ENCODE data around the gene MED29. TPM values are rescaled to one million over a fixed set of nuclear protein-coding genes. Genes with fewer than 3 reads are reported as not detected.

MED29 gene
- total and polyA plus RNA-seq, 2 of the 4 experiments (the other 2 are of a cell fraction), result 17.6 to 28.8 TPM

DNA sequence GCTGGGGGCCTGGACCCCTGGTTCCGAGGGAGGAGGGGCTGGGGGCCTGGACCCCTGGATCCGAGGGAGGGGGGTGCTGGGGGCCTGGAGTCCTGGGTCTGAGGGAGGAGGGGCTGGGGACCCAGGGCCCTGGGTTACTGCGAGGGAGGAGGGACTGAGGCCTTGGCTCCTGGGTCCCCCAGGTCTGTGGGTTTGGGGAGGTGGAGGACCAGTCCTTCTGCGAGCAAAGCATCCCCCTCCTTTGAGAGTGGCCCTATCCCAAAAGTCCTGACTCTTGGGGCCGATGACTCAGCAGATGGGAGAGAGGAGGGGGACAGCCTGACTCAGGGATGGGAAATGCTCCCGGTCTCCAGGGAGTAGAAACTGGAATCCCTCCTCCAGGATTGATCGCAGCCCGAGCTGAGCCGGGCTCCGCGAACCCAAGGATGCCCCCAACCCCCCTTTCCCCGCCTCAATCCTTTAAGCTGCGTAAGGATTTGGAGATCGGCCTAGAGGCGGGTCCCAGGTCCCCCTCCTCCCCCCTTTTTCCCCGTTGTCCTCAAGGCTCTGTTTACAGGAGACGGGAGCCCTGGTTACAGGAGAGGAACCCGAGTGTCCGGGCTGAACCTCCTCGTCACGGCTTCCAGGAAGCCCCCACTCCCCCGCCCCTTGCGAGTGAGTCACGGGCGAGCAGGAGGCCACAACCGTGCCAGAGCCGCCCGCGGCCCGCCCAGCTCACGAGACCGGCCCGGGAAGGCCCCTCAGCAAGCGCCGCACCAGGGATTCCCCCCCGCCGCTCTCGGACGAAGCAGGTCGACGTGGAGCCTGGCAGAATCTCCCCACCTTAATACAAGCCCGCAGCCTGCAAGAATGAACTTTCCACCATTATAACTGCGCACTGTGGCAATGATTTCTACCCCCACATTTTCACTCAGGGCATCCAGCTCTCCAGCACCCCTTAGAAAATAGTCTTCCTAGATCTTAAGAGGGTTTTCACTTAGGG is 12.4 kb downstream of the MED29 start:
- Histone ChIP-seq H2BK5ac (ENCODE audit: low read depth, low read length, poor library complexity, severe bottlenecking) (peak overlapping the region; percentile 94), H2BK15ac (ENCODE audit: low read depth, low read length) (peak overlapping the region; percentile 95; the same call in 2 of the 3 replicates), H3K9ac (ENCODE audit: low read depth, low read length) (peak overlapping the region; percentile 82), H3K27ac (ENCODE audit: insufficient read depth, low read length) (peak overlapping the region; percentile 95), H2AK5ac (ENCODE audit: low read depth, low read length) (peak overlapping the region; percentile 97), H4K8ac (ENCODE audit: low read depth in 2 of 2, low read length in 2 of 2) (peak overlapping the region; percentile 86 to 90), H3K56ac (ENCODE audit: extremely low read depth, insufficient read depth, low read length) (peak overlapping the region; percentile 96), H2BK20ac (ENCODE audit: low read depth, low read length) (peak overlapping the region; percentile 85), H4K91ac (ENCODE audit: insufficient read depth, low read depth, low read length) (peak overlapping the region; percentile 99), H3K4me2 (ENCODE audit: low read depth, low read length) (peak overlapping the region; percentile 87), H3K4me1 (ENCODE audit: control insufficient read depth, insufficient read depth, low read length) (peaks cover 26% of the 10 kb centered on the region), H3K79me1 (ENCODE audit: low read depth in 1 of 2, low read length in 2 of 2) (peaks cover 0 to 42% of the 10 kb centered on the region in 2 experiments; a peak in 2 of 4 replicates), H3K27me3 (ENCODE audit: control insufficient read depth, insufficient read depth, low read length) (no peaks in the 10 kb centered on the region), H3K18ac (ENCODE audit: low read depth, low read length) (peak overlapping the region; percentile 96), H3K4me3 (ENCODE audit: insufficient read depth, low read depth, low read length) (peak overlapping the region; percentile 29), H3K14ac (replicated peaks; ENCODE audit: low read depth, low read length) (peak overlapping the region; percentile 95), H2AK9ac (replicated peaks; ENCODE audit: low read depth, low read length, poor library complexity) (peak overlapping the region; percentile 100), H3K9me1 (ENCODE audit: insufficient read depth, low read length) (peaks cover 10% of the 10 kb centered on the region), H3K36me3 (ENCODE audit: control insufficient read depth, insufficient read depth, low read length) (peaks cover 11% of the 10 kb centered on the region), H4K5ac (ENCODE audit: low read depth, low read length) (peak overlapping the region; percentile 95), H2BK120ac (ENCODE audit: low read depth, low read length) (peak overlapping the region; percentile 98), H3K23ac (ENCODE audit: low read depth, low read length) (peak overlapping the region; percentile 79; the same call in 1 of the 2 replicates), H3K4ac (ENCODE audit: low read depth, low read length) (peak overlapping the region; percentile 99), H2AFZ (replicated peaks; ENCODE audit: low read length, poor library complexity) (peak overlapping the region; percentile 69), H3K9me3 (ENCODE audit: control insufficient read depth, insufficient read depth, low read length) (no peaks in the 10 kb centered on the region), H4K20me1 (ENCODE audit: insufficient read depth, low read length) (peaks cover 33% of the 10 kb centered on the region)
- ATAC-seq (ENCODE audit: low read depth), result peak; percentile 59
- no TSS peak for BruUV-seq (replicated peaks)
- in situ Hi-C loops (cut with MboI; ENCODE audit: low sequenced_read_pairs), result no loop called here
- DNase-seq, result peak; percentile 99
- CTCF ChIA-PET, result interaction anchor here (0.9 kb wide), 1 partner anchor 8 kb away, joined by 3 read pairs; no protein-coding TSS in a partner anchor
- POLR2A ChIA-PET (ENCODE audit: unreplicated experiment), result interaction anchor here (0.5 to 0.8 kb wide), 5 partner anchors 8 to 1393 kb away, joined by 3 to 12 read pairs (median 6); partner anchors contain the start of genes PLEKHG2 and SUPT5H
- intact Hi-C loops (cut with micrococcal nuclease), result loop anchor here (1.0 to 2.0 kb wide), 2 partner anchors 9 to 129 kb away; partner anchors contain the start of genes EID2B and PLEKHG2
- dilution Hi-C loops (cut with HindIII; ENCODE audit: low sequenced_read_pairs, unreplicated experiment), result no loop called here
- 0% methylated on average over 6 of the region's 43 CpGs; no CpG with 5 or more reads in 1 of the 2 experiments for WGBS, 2 experiments (ENCODE audit: extremely low coverage in 2 of 2, insufficient read length in 1 of 2)
- TF ChIP-seq RAD21 (IDR thresholded peaks at IDR 0.05; ENCODE audit: low read length), result peak; percentile 16; the same call in 1 of the 2 replicates
- TF ChIP-seq, protein P1, sequence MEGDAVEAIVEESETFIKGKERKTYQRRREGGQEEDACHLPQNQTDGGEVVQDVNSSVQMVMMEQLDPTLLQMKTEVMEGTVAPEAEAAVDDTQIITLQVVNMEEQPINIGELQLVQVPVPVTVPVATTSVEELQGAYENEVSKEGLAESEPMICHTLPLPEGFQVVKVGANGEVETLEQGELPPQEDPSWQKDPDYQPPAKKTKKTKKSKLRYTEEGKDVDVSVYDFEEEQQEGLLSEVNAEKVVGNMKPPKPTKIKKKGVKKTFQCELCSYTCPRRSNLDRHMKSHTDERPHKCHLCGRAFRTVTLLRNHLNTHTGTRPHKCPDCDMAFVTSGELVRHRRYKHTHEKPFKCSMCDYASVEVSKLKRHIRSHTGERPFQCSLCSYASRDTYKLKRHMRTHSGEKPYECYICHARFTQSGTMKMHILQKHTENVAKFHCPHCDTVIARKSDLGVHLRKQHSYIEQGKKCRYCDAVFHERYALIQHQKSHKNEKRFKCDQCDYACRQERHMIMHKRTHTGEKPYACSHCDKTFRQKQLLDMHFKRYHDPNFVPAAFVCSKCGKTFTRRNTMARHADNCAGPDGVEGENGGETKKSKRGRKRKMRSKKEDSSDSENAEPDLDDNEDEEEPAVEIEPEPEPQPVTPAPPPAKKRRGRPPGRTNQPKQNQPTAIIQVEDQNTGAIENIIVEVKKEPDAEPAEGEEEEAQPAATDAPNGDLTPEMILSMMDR (conservative IDR thresholded peaks at IDR 0.05; ENCODE audit: low read depth, low read length), result no peak
- peak; percentile 82 for TF ChIP-seq POLR2A (IDR thresholded peaks at IDR 0.05; ENCODE audit: low read depth, low read length)
- peak; percentile 82; the same call in 1 of the 2 replicates for TF ChIP-seq CHD1 (IDR thresholded peaks at IDR 0.05; ENCODE audit: low read depth, low read length)
- TF ChIP-seq, protein P2, sequence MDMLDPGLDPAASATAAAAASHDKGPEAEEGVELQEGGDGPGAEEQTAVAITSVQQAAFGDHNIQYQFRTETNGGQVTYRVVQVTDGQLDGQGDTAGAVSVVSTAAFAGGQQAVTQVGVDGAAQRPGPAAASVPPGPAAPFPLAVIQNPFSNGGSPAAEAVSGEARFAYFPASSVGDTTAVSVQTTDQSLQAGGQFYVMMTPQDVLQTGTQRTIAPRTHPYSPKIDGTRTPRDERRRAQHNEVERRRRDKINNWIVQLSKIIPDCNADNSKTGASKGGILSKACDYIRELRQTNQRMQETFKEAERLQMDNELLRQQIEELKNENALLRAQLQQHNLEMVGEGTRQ (IDR thresholded peaks at IDR 0.05; ENCODE audit: low read depth, low read length), result peak; percentile 32; the same call in 1 of the 2 replicates
- peak; percentile 97 for TF ChIP-seq NFE2L2 (IDR thresholded peaks at IDR 0.05; ENCODE audit: low read depth, low read length)
- no peak for TF ChIP-seq RFX5 (IDR thresholded peaks at IDR 0.05; ENCODE audit: low read depth, low read length)
- peak; percentile 100 for TF ChIP-seq BHLHE40 (IDR thresholded peaks at IDR 0.05; ENCODE audit: low read depth, low read length)
- 0 out of 2 replicates have a peak, but pooled peaks have one; percentile 1 for TF ChIP-seq SMC3 (IDR thresholded peaks at IDR 0.05; ENCODE audit: low read depth, low read length)
- no peak for TF ChIP-seq CEBPB (IDR thresholded peaks at IDR 0.05; ENCODE audit: low read depth, low read length)
- TF ChIP-seq RCOR1 (IDR thresholded peaks at IDR 0.05; ENCODE audit: insufficient replicate concordance, low read length), result no peak
- TF ChIP-seq MXI1 (IDR thresholded peaks at IDR 0.05; ENCODE audit: borderline replicate concordance, low read depth, low read length), result no peak
- TF ChIP-seq MAFK (IDR thresholded peaks at IDR 0.05; ENCODE audit: low read depth, low read length), result peak; percentile 83
- peak; percentile 94 for TF ChIP-seq FOS (IDR thresholded peaks at IDR 0.05; ENCODE audit: low read depth, low read length)
